GM23338 (cell line): ENCODE data around the gene GPR3. TPM values are rescaled to one million over a fixed set of nuclear protein-coding genes. Genes with fewer than 3 reads are reported as not detected.

Source experiments
- ATAC-seq: fragments of 200-7000 bp; cut with Tn5 transposase; 3 replicates; pipeline ENCODE4 v1.9.1; 2020
- DNase-seq: peaks from one replicate; pipeline ENCODE4 v3.0.0-alpha.2; 2015; ENCODE audit warnings: low spot score
- H2AFZ ChIP-seq: fragments of 200-600 bp; sonication (generic); 2 replicates; pipeline ENCODE4 v1.8.0; 2016; ENCODE audit warnings: antibody characterized with exemption, mild to moderate bottlenecking, moderate library complexity
- H3F3A ChIP-seq: fragments of 200-600 bp; sonication (generic); replicated peaks from 2 replicates; pipeline ENCODE4 v1.8.0; 2017; ENCODE audit warnings: antibody characterized with exemption, mixed run types, low read depth
- H3K27ac ChIP-seq: fragments of 200-600 bp; sonication (generic); 2 replicates; pipeline ENCODE4 v1.6.1; 2016; ENCODE audit warnings: low read depth
- H3K27me3 ChIP-seq: fragments of 200-600 bp; sonication (generic); 2 replicates; pipeline ENCODE4 v1.8.0; 2016; ENCODE audit warnings: mild to moderate bottlenecking, mixed run types, moderate library complexity; ENCODE audit not compliant: insufficient read depth
- H3K36me3 ChIP-seq: fragments of 200-600 bp; sonication (generic); 2 replicates; pipeline ENCODE4 v1.8.0; 2016; ENCODE audit warnings: mild to moderate bottlenecking; ENCODE audit not compliant: insufficient read depth
- H3K4me1 ChIP-seq: fragments of 200-600 bp; sonication (generic); 2 replicates; pipeline ENCODE4 v1.8.0; 2016; ENCODE audit warnings: mild to moderate bottlenecking, moderate library complexity; ENCODE audit not compliant: insufficient read depth
- H3K4me2 ChIP-seq: fragments of 200-600 bp; sonication (generic); 2 replicates; pipeline ENCODE4 v1.7.1; 2017; ENCODE audit warnings: mixed run types
- H3K4me3 ChIP-seq: fragments of 200-600 bp; sonication (generic); 2 replicates; pipeline ENCODE4 v1.6.1; 2016; ENCODE audit warnings: mixed run types
- H3K79me2 ChIP-seq: fragments of 200-600 bp; sonication (generic); replicated peaks from 2 replicates; pipeline ENCODE4 v1.8.0; 2017; ENCODE audit warnings: mild to moderate bottlenecking; ENCODE audit not compliant: insufficient read depth
- H3K9me2 ChIP-seq: fragments of 200-600 bp; sonication (generic); 2 replicates; pipeline ENCODE4 v1.8.0; 2017; ENCODE audit not compliant: insufficient read depth
- H4K20me1 ChIP-seq: fragments of 200-600 bp; sonication (generic); replicated peaks from 2 replicates; pipeline ENCODE4 v1.8.0; 2017; ENCODE audit warnings: mild to moderate bottlenecking; ENCODE audit not compliant: insufficient read depth
- H3K27ac Mint-ChIP-seq: 2 replicates; pipeline ENCODE4 v1.8.0; 2020; ENCODE audit warnings: inconsistent platforms, mild to moderate bottlenecking, moderate library complexity, mixed read lengths
- H3K27me3 Mint-ChIP-seq: 3 replicates; pipeline ENCODE4 v1.8.0; 2022; ENCODE audit warnings: low read depth, mild to moderate bottlenecking, moderate library complexity, mixed read lengths, inconsistent platforms; ENCODE audit not compliant: insufficient read depth, poor library complexity
- H3K36me3 Mint-ChIP-seq: 3 replicates; pipeline ENCODE4 v1.8.0; 2021; ENCODE audit warnings: low read depth, mild to moderate bottlenecking, inconsistent platforms, moderate library complexity, mixed read lengths
- H3K4me1 Mint-ChIP-seq: 3 replicates; pipeline ENCODE4 v1.8.0; 2020; ENCODE audit warnings: mild to moderate bottlenecking, inconsistent platforms, mixed read lengths
- H3K4me3 Mint-ChIP-seq: 3 replicates; pipeline ENCODE4 v1.8.0; 2021; ENCODE audit warnings: moderate library complexity, mild to moderate bottlenecking, inconsistent platforms, mixed read lengths
- H3K9me3 Mint-ChIP-seq: 3 replicates; pipeline ENCODE4 v1.8.0; 2020; ENCODE audit warnings: moderate library complexity, mild to moderate bottlenecking, inconsistent platforms, mixed read lengths
- CREB1 ChIP-seq: fragments of 250-450 bp; sonication (Bioruptor Pico); IDR thresholded peaks from 2 replicates; pipeline ENCODE4 v1.5.0; 2020; ENCODE audit warnings: low read depth, mild to moderate bottlenecking, moderate library complexity
- CTCF ChIP-seq, 2 experiments: fragments of 200-600 bp in 1 of 2; sonication (generic) in 1 of 2; conservative IDR thresholded peaks; 2 replicates each; pipeline versions ENCODE4 v1.5.1 to v1.6.1; 2016 to 2017; ENCODE audit warnings: antibody characterized with exemption in 2 of 2, low read depth in 2 of 2, mild to moderate bottlenecking in 2 of 2, moderate library complexity in 1 of 2
- EZH2phosphoT487 ChIP-seq: fragments of 200-600 bp; sonication (generic); IDR thresholded peaks from one replicate; pipeline ENCODE4 v1.8.1; 2018; ENCODE audit warnings: antibody characterized with exemption; ENCODE audit not compliant: unreplicated experiment
- polyA plus RNA-seq: library from polyadenylated mRNA; unstranded; fragments of >200 nt; fragmentation: Nextera tagmentation; extraction: Ambion mirVana; gene quantifications from 2 replicates; pipeline ENCODE4 v1.2.1, GENCODE V29; 2016
- total RNA-seq: library from RNA; depleted of rRNA; stranded (reverse); fragments of >200 nt; shearing (Covaris generic); gene quantifications from 2 replicates; pipeline ENCODE4 v1.2.3, GENCODE V29; 2014
- TF ChIP-seq, protein P1 (sequence below): IDR thresholded peaks from 2 replicates; pipeline ENCODE4 v1.6.1; 2016; ENCODE audit warnings: antibody characterized with exemption

The GPR3 gene
- total and polyA plus RNA-seq, 2 experiments from 2014 or later, result 5.9 to 9.1 TPM

DNA sequence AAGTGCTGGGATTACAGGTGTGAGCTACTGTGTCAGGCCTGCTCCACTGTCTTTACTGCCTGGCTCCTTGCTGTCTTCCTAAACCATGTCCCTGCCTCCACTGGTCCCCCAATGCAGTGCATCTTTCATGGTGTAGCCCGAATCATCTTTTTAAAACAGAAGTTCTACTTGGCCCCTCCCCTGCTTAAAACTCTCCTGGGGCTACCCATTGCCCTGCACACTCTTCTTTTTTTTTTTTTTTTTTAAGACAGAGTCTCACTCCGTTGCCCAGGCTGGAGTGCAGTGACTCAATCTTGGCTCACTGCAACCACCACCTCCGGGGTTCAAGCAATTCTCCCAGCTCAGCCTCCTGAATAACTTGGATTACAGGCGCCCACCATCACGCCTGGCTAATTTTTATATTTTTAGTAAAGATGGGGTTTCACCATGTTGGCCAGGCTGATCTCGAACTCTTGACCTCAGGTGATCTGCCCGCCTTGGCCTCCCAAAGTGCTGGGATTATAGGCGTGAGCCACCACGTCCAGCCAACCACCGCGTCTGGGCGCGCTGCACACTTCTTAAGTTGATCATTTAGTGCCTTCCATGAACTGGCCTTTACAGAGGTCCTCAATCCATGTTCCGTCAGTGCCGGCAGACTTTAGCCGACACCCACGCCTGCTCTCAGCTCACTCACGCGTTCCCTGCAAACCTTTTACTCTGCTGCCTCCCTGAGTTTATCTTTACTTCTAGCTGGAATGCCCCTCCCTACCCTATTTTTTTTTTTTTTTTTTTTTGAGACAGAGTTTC, 20.2 kb upstream of the GPR3 start:
- peaks cover 8% of the 10 kb centered on the region; the same call in 1 of the 2 replicates for H3F3A ChIP-seq
- H3K4me1 ChIP-seq, result peaks cover 7% of the 10 kb centered on the region
- H4K20me1 ChIP-seq, result no peaks in the 10 kb centered on the region
- TF ChIP-seq CTCF (conservative IDR thresholded peaks at IDR 0.05; ENCODE audit: low read depth in 2 of 2) (0 out of 4 replicates have a peak, but pooled peaks of 1 of the 2 experiments have one; percentile 5), EZH2phosphoT487 (no peak), CREB1 (CRISPR knock-in tag) (no peak)
- TF ChIP-seq, protein P1, sequence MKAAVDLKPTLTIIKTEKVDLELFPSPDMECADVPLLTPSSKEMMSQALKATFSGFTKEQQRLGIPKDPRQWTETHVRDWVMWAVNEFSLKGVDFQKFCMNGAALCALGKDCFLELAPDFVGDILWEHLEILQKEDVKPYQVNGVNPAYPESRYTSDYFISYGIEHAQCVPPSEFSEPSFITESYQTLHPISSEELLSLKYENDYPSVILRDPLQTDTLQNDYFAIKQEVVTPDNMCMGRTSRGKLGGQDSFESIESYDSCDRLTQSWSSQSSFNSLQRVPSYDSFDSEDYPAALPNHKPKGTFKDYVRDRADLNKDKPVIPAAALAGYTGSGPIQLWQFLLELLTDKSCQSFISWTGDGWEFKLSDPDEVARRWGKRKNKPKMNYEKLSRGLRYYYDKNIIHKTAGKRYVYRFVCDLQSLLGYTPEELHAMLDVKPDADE, result no peak
- H3K4me1 Mint-ChIP-seq, result peaks cover 12% of the 10 kb centered on the region
- no peak overlapping the region for H3K4me3 ChIP-seq
- H3K27me3 ChIP-seq, result no peaks in the 10 kb centered on the region
- no peak overlapping the region for H3K4me2 ChIP-seq
- H3K27ac Mint-ChIP-seq, result no peak overlapping the region
- H3K4me3 Mint-ChIP-seq, result no peak overlapping the region
- H3K9me3 Mint-ChIP-seq, result no peaks in the 10 kb centered on the region
- no peaks in the 10 kb centered on the region for H3K9me2 ChIP-seq
- no peaks in the 10 kb centered on the region for H3K36me3 ChIP-seq
- H2AFZ ChIP-seq, result 0 out of 2 replicates have a peak overlapping the region, but pooled peaks have one; percentile 18
- H3K27ac ChIP-seq, result no peak overlapping the region
- no peaks in the 10 kb centered on the region for H3K27me3 Mint-ChIP-seq
- no peaks in the 10 kb centered on the region for H3K36me3 Mint-ChIP-seq
- ATAC-seq, result no peak
- no peak for DNase-seq
- H3K79me2 ChIP-seq, result no peaks in the 10 kb centered on the region

DNA sequence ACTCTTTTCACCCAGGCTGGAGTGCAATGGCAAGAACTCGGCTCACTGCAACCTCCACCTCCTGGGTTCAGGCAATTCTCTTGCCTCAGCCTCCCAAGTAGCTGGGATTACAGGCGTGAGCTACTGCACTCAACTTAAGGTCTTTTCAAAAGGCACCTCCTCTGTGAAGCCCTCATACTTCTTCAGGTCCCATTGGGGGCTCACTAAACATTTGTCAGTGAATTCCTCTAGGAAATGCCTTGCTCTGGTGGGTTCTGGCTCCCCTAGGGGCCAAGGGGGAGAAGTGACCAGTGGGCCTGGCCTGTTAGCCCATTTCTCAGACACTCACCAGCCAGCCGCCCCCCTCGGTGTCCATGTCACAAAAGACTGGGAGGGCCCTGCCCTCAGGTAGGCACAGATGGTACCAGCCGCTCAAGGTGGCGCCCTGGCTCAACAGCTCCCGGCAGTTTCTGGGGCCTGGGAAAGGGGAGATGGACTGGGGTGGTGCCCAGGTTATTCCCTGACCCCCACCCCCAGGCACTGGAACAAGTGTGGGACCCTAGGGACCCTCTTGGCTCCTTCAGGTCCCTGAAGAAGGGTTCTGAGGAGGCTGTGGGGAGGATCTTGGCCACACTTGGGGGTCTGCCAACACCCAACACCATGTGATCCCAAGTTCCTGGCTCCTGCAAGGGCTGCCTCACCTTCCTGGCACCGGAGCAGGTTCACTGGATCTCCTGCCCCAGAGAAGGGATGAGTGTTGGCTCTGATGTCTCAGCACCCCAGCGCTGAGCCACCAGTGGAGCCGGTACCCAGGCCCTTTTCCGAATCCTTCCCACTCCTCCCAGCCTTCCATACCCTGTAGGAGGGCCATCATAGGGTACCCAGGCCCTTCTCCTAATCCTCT, 19.4 kb upstream of the GPR3 start:
- H3K4me1 Mint-ChIP-seq, result peaks cover 10% of the 10 kb centered on the region; the same call in 1 of the 3 replicates
- ATAC-seq, result peak; percentile 89

More for the DNA sequence above, 19.4 kb upstream of the GPR3 start:
- H3F3A ChIP-seq, result no peaks in the 10 kb centered on the region
- Mint-ChIP-seq H3K9me3 (no peaks in the 10 kb centered on the region), H3K27me3 (no peaks in the 10 kb centered on the region), H3K4me3 (no peak overlapping the region), H3K36me3 (no peaks in the 10 kb centered on the region), H3K27ac (no peak overlapping the region)
- no peaks in the 10 kb centered on the region for H3K79me2 ChIP-seq
- no peaks in the 10 kb centered on the region; the same call in 1 of the 2 replicates for H3K4me1 ChIP-seq
- DNase-seq, result peak; percentile 82
- no peaks in the 10 kb centered on the region for H3K27me3 ChIP-seq
- TF ChIP-seq EZH2phosphoT487 (no peak), CTCF (conservative IDR thresholded peaks at IDR 0.05; ENCODE audit: low read depth in 2 of 2) (peak; percentile 60 to 65)
- H3K4me2 ChIP-seq, result no peak overlapping the region
- no peak overlapping the region for H3K4me3 ChIP-seq
- no peaks in the 10 kb centered on the region for H4K20me1 ChIP-seq
- H3K9me2 ChIP-seq, result no peaks in the 10 kb centered on the region
- H3K36me3 ChIP-seq, result no peaks in the 10 kb centered on the region
- 0 out of 2 replicates have a peak overlapping the region, but pooled peaks have one; percentile 18 for H2AFZ ChIP-seq
- no peak overlapping the region for H3K27ac ChIP-seq
